Right ventricle myocardium inferior (tissue), 1 donor: ENCODE data around the gene TRIM65. TPM values are rescaled to one million over a fixed set of nuclear protein-coding genes. Genes with fewer than 3 reads are reported as not detected.
"Not testable (repeated sequence)": the region's sequence is repeated elsewhere in the genome, so short reads cannot be mapped to it uniquely, and the experiment has no call there.

Experiments used
- ATAC-seq: fragments of 200-7000 bp; cut with Tn5 transposase; one replicate; pipeline ENCODE4 v1.9.1; 2020; ENCODE audit warnings: mild to moderate bottlenecking, moderate library complexity
- DNase-seq: peaks from one replicate; pipeline ENCODE4 v3.0.0; 2021; ENCODE audit errors: missing footprints
- intact Hi-C: fragments of 100-400 bp; cut with DNase I; formaldehyde crosslinking; loops from one replicate; pipeline ENCODE4 v1.11.0; 2022
- total RNA-seq: library from RNA; stranded (reverse); fragmentation: NEBNext Ultra II Directional; extraction: Animal tissue kit (Norgen Biotek cat#: 25700); gene quantifications from one replicate; pipeline ENCODE4 v1.2.1, GENCODE V29; 2021
- donor health status: DM: no; HTN: yes; CAD: no; lungs with severe emphysema.

Gene TRIM65
- total RNA-seq, 1 donor from 2014 or later, result 11.3 TPM

DNA sequence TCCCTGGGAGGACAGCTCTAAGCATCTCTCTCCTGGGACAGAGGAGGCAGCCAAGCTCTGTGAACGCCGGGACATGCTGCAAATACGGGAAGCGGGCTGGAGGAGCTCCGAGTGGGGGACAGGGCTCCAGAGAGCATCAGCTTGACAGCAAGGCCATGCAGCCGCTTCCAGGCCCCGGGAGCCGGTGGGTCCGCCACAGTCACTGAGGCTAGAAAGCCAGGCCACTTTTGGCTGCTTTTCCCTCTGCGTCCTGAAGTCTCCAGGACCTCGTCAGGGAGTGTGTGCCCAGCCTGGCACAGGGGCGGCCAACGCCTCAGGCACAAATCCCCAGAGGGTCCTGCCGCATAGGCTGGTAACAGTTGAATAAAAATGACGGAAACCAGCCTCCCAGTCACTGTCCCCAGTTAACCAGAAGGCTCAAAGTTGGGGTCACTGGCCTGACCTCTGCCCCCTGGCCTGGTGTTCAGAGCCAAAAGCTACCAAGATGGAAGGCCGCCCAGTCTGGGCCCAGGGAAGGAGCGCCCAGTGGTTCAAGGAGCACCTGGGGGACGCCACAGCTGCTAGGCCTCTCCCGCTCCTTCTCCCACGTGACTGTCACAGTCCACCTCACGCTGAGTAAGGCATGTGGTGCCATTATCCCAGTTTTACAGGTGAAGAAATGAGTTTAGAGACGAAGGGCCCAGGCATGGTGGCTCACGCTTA, 3.2 kb upstream of the TRIM65 start:
- intact Hi-C loops, result loop anchor here (5.0 kb wide), 1 partner anchor 123 kb away; a partner anchor contains a TSS
- DNase-seq (no peak), ATAC-seq (no peak)

- intact Hi-C loops, result loop anchor here (5.0 kb wide), 1 partner anchor 122 kb away; a partner anchor contains a TSS
- ATAC-seq (no peak), DNase-seq (no peak)
Observed at GRCh38 chr17:75899353-75899752, 2.6 kb upstream of the TRIM65 start.

DNA sequence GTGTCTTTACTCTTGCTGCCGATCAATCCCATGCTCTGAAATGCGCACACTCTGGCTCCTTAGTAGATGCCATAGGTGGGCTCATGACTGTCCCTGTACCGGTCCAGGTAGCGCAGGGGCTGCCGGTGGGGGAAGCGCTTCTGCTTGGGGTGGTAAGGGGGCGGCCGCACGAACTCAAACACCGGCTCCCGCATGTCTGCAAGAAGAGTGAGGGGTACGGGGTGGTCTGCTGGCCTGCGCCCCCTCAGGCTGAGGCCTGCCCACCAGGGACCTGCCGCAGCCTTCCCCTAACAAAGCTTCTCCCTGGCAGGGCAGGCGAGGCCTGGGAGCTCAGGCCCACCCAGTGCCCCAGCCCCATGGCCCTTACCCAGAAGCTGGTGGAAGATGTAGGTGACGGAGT, 2.0 kb upstream of the TRIM65 start:
- ATAC-seq (no peak), DNase-seq (no peak)
- intact Hi-C loops, result loop anchor here (5.0 kb wide), 1 partner anchor 121 kb away; a partner anchor contains a TSS

- ATAC-seq (no peak), DNase-seq (no peak)
- intact Hi-C loops, result loop anchor here (5.0 kb wide), 1 partner anchor 121 kb away; a partner anchor contains a TSS
Observed at GRCh38 chr17:75898065-75898464, 1.3 kb upstream of the TRIM65 start.

DNA sequence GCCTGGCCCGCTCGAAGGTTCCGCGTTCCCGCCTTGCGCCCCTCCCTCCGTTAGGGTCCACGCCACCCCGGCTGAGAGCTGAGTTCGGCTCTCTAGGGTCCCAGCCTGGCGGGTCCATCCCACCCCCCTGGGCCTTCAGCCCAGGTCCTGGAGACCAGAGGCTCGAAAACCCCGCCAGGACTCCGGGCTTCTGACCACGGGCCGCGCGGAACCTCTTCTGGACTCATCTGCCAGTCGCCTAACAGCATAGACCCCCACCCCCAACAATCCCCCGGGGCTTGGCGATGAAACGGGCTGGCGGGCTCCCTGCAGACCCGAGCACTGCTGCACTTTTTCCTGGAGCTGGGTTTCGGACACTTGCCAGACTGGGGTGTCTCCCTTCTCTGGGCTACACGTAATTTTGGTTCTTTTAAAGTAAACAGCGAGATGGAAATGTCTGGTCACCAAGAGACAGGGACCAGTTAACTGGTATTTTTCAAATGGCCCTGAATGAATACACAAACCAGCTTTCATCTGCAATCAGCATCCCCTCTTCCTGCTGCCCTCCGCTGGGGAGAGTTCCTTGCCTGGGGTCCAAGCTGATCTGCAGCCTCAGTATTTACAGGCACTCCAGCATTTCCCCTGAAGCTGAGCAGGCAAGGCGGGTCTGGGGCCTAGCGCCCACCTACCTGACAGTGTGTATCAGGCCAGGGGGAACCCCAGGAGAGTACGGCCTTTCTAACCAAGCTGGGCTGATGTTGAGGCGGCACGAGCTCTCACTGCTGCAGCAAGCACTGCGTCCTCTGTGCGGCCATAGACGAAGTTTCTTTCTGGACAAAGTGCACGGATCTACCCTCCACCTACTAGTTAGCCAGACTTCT, 639 bp upstream of the TRIM65 start:
- DNase-seq, result no peak
- no peak for ATAC-seq
- intact Hi-C loops, result loop anchor here (2.0 to 5.0 kb wide), 3 partner anchors 21 to 120 kb away; partner anchors contain the start of gene WBP2

DNA sequence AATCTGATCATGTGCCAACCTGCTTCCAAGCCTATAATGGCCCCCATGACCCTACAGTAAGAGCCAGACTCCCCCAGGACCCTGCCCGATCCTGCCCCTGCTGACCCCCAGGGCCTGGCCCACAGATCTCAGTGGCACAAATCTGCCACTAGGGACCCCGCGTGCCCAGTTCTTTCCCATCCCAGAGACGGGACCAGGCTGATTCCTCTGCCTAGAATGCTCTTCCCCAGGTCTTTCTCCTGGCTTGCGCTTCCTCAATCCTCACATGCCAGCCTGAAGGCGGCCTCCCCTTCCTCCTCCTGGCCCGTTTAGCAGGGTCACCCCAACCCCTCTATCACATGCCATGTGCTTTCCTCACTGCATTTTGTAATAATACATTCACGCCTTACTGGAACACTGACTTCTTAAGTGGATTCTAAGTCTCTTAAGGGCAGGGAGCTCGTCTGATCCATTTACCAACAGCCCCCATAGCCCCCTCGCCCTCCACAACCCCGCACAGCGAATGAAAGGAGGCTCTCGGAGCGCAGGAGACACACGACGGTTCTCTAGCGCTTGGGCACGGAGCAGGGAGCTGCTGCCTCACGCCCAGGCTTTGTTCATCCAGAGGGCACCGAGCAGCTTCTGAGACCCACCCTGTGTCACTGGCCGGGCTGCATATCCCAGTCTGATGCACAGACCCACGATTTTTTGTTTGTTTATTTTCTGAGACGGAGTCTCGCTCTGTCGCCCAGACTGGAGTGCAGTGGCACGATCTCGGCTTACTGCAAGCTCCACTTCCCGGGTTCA, 1.2 kb downstream of the TRIM65 start:
- ATAC-seq, result no peak
- intact Hi-C loops, result loop anchor here (2.0 to 5.0 kb wide), 3 partner anchors 19 to 118 kb away; partner anchors contain the start of gene WBP2
- DNase-seq, result no peak

DNA sequence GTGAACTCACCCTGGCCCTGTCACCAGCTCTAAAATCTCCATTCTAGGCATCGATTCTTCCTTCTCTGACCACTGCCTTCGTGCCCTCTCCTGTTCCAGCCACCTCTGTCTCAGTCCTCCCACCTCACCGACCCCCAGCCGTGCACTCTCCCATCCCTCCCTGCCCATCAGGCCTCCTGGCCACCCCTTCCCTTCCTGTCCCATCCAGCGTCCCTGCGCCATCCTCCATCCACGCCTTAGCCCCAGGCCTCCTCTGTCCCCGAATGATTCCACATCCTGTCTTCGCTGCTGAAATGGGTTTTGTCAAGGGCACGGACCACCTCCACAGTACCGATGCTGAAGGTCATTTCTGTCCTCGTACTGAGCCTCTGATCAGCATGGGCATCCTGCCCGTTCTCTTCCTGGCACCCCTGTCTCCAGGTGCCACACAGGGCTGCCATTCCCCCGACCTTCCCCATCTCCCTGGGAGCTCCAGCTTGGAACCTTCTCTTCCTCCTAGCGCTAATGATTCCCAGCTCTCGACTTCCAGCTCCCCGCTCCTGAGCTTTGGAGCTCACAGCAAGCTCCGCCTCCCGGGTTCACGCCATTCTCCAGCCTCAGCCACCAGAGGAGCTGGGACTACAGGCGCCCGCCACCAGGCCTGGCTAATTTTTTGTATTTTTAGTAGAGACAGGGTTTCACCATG, 2.6 kb downstream of the TRIM65 start:
- intact Hi-C loops, result loop anchor here (1.0 kb wide), 1 partner anchor 12 kb away; no protein-coding TSS in a partner anchor
- ATAC-seq, result no peak
- no peak for DNase-seq

GRCh38 chr17:75893305-75894048, 3.3 kb downstream of the TRIM65 start:
- ATAC-seq (no peak), DNase-seq (no peak)
- intact Hi-C loops, result loop anchor here (1.0 kb wide), 1 partner anchor 11 kb away; no protein-coding TSS in a partner anchor

GRCh38 chr17:75892556-75893224, 4.1 kb downstream of the TRIM65 start:
- DNase-seq (no peak), ATAC-seq (no peak)
- intact Hi-C loops, result no loop called here

DNA sequence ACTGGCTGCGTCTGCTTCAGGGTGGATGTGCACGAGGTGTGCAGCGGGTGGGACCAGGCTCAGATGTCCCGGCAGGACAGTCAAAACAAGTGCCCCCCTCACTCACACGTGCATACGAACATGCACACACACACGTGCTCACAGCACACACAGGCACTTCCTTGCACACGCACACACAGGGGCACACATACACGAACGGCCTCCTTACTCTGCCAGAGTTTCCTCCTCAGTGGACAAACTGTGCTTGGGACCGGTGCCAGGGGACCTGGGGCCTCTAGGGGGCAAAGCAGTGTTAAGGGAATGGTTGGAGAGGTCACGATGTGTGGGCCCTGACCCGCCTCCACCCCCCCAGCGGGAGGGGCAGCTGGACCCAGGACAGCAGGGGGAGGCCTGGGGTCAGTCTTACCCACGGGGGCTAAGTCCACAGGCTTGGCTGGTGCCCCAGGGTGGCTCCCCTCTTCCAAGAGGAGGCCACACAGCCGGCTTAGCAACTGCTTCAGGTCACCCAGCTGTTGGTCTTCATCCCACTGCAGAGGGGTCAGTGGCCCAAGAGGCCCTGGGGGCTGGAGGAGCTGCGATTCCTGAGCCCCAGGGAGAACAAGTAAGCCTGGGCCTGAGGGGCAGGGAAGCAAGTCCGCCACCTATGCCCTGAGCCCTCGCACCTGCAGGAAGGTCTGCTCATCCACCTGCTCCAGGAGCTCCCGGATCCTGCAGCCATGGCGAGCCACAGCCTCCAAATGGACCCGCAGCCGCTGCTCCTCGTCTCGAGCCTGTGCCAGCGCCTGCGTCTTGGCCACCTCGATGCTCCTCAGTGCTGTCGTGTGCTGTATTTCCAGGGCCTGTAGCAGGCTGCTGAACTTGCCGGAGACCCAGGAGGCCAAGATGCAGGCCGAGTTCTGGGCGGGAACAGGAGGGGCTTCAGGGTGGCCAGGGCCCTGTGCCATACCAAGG, 4.9 kb downstream of the TRIM65 start:
- ATAC-seq, result no peak
- intact Hi-C loops, result no loop called here
- no peak for DNase-seq

GRCh38 chr17:75891022-75891604, 5.6 kb downstream of the TRIM65 start:
- DNase-seq (no peak), ATAC-seq (no peak)
- intact Hi-C loops, result no loop called here

GRCh38 chr17:75889454-75889853, 7.3 kb downstream of the TRIM65 start:
- ATAC-seq, result no peak
- intact Hi-C loops, result no loop called here
- no peak for DNase-seq

GRCh38 chr17:75888484-75888883, 8.3 kb downstream of the TRIM65 start:
- no peak for ATAC-seq
- no peak for DNase-seq
- intact Hi-C loops, result no loop called here

GRCh38 chr17:75885860-75886259, 10.9 kb downstream of the TRIM65 start:
- DNase-seq, intact Hi-C loops, ATAC-seq: not testable (repeated sequence)

- DNase-seq (no peak), ATAC-seq (no peak)
- intact Hi-C loops, result no loop called here
Observed at GRCh38 chr17:75885431-75885830, 11.3 kb downstream of the TRIM65 start.
